Immature natural killer cell (primary cell): ENCODE data around the gene CDK14. TPM values are rescaled to one million over a fixed set of nuclear protein-coding genes. Genes with fewer than 3 reads are reported as not detected.

Source experiments
- DNase-seq, 3 donors: peaks; one replicate each; pipeline ENCODE4 v3.0.0; 2022; ENCODE audit warnings: mixed read lengths in 1 of 3
- H3K27ac Mint-ChIP-seq, 6 donors: one replicate each; pipeline ENCODE4 v1.8.0; 2020; ENCODE audit warnings: mixed read lengths in 6 of 6, mild to moderate bottlenecking in 5 of 6, inconsistent platforms in 4 of 6, moderate library complexity in 3 of 6
- H3K27me3 Mint-ChIP-seq, 3 donors: one replicate each; pipeline ENCODE4 v1.8.0; 2020 to 2021; ENCODE audit warnings: low read depth in 3 of 3, mild to moderate bottlenecking in 3 of 3, mixed read lengths in 3 of 3, moderate library complexity in 3 of 3, inconsistent platforms in 1 of 3
- H3K36me3 Mint-ChIP-seq, 3 donors: one replicate each; pipeline ENCODE4 v1.8.0; 2020; ENCODE audit warnings: mixed read lengths in 3 of 3, inconsistent platforms in 2 of 3, mild to moderate bottlenecking in 2 of 3
- H3K4me1 Mint-ChIP-seq, 2 donors: one replicate each; pipeline ENCODE4 v1.8.0; 2020; ENCODE audit warnings: inconsistent platforms in 2 of 2, mild to moderate bottlenecking in 2 of 2, mixed read lengths in 2 of 2, moderate library complexity in 1 of 2
- H3K4me3 Mint-ChIP-seq, 5 donors: one replicate each; pipeline ENCODE4 v1.8.0; 2020; ENCODE audit warnings: mild to moderate bottlenecking in 5 of 5, mixed read lengths in 5 of 5, inconsistent platforms in 3 of 5, moderate library complexity in 3 of 5
- H3K9me3 Mint-ChIP-seq, 6 donors: one replicate each; pipeline ENCODE4 v1.8.0; 2020; ENCODE audit warnings: mild to moderate bottlenecking in 6 of 6, mixed read lengths in 6 of 6, inconsistent platforms in 4 of 6, moderate library complexity in 3 of 6
- polyA plus RNA-seq, 3 donors: library from polyadenylated mRNA; unstranded; fragments of 300-500 nt; fragmentation: Illumina TruSeq; gene quantifications; one replicate each; pipeline ENCODE4 v1.2.3, GENCODE V29; 2021

Gene CDK14
- polyA plus RNA-seq, 3 donors from 2014 or later = 0.22 TPM; not detected in 2

DNA sequence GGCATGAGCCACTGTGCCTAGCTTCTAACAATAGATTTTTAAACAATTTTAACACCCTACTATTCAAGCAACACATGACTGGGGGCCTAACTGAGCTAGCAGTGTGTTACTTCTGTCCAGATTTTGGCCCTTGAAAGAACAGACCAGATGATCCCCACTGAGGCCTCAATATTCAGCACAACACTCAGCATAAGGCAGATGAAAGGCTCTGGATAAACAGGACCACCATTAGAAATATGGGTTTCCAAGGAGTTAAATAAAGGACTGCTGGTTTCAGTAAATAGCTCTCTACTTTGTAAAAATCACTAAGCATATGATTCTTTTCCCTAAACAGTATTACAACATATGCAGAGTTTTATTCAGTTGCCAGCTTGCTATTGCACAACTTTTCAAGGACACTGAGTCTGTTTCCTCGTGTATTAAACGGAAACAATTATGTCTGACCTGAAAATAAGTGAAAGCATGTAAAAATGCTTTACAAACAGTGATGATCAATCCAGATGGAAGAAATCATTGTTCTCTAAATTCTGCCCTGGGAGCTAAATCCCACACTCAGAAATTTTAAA lies 644.3 kb downstream of the CDK14 start:
- Mint-ChIP-seq H3K9me3 (peaks cover 0 to 6% (median under 1%) of the 10 kb centered on the region in 6 donors), H3K36me3 (no peaks in the 10 kb centered on the region), H3K4me3 (no peak overlapping the region), H3K4me1 (no peaks in the 10 kb centered on the region), H3K27ac (no peak overlapping the region), H3K27me3 (peaks cover 0 to 1% (median 0%) of the 10 kb centered on the region in 3 donors)
- DNase-seq = no peak

DNA sequence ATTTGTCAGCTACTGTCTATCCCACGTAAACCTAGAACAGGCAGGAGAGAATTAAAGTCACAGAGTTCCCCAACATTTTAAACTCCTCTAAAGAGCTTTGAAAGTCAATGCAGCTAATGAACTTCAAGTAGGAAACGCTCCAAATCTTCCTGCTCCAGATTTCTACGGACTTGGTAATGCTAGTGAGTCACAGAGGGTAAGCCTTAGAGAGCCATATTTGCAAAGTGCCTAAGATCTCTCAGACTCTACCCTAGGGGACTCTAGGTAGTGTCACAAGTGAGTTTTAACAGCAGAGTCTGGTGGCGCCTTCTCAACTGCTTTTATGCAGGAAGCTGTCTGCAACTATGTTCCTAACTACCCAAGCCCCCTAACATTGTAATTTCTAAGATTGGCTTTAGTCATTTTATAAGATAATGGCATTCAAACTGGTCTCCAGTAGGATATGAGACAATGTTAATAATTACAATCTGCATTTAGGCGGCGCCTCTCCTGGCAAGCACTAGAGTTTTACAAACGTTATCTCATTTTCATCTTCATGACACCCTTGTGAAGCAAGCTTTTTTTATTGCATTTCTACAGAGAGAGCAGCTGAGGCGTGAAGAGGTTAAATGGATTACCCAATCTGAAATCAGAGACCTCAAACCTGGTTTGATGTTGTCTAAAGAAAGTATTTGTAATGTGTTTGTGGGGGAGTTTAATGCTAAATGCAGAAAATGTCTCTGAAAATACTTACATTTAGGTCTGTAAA lies 646.1 kb downstream of the CDK14 start:
- peaks cover 0 to 6% (median under 1%) of the 10 kb centered on the region in 6 donors for H3K9me3 Mint-ChIP-seq
- no peak overlapping the region for H3K4me3 Mint-ChIP-seq
- no peak for DNase-seq
- H3K27ac Mint-ChIP-seq = no peak overlapping the region
- no peaks in the 10 kb centered on the region for H3K4me1 Mint-ChIP-seq
- peaks cover 0 to 1% (median 0%) of the 10 kb centered on the region in 3 donors for H3K27me3 Mint-ChIP-seq
- no peaks in the 10 kb centered on the region for H3K36me3 Mint-ChIP-seq

DNA sequence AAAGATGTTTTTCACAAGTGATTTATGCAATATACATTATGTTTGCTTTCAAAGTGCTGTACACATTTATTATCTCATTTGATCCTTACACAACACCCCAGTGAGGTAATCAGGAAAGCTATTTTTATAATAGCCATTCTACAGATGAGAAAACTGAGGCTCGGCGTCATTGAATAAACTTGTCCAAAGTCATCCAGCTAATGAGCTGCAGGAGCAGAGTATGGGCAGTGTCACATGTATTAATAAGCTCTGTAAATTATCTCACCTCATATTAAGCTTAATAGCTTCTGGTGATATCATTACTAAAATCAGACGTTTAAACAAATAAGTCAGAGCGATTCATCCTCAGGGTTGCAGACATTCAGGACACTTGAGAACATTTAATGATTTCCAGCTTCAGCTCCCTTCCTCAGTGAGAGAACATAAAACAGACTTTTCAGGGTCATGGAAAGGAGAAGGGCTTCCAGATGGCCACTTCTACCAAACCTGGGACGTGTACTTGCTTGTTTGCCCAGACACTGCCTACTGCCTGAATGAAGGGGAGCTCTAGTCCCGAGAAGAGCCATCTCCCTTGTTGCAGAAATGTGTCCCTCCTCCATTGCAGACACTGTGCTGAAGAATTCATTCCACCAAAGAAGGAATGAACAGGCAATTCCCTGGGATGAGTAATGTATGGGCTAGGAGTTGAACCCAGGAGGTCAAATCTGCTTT lies 647.6 kb downstream of the CDK14 start:
- no peaks in the 10 kb centered on the region for H3K4me1 Mint-ChIP-seq
- H3K9me3 Mint-ChIP-seq = peaks cover 0 to 11% (median under 1%) of the 10 kb centered on the region in 6 donors
- peaks cover 0 to 1% (median 0%) of the 10 kb centered on the region in 3 donors for H3K27me3 Mint-ChIP-seq
- no peak overlapping the region for H3K4me3 Mint-ChIP-seq
- H3K27ac Mint-ChIP-seq = no peak overlapping the region
- H3K36me3 Mint-ChIP-seq = no peaks in the 10 kb centered on the region
- no peak for DNase-seq

DNA sequence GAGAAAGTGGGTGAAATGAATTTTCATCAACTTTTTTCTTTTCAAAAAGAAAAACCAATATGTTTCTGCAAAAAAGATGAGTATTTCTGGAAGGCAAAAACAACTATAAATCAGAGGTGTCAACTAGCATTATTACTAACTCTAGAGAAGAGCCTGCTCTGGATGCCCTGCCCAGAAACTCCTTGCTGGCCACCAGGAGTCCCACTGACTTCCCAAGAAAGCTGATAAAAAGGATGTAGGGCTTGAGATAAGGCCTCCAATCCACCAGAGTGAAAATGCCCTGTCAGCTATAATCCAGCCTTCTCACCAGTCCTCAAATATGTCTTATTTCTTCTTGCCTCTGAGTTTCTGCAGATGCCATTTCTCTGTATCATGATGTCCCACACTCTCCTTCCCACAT lies 651.4 kb downstream of the CDK14 start:
- H3K9me3 Mint-ChIP-seq = peaks cover 0 to 11% (median 2%) of the 10 kb centered on the region in 6 donors
- no peak for DNase-seq
- H3K4me1 Mint-ChIP-seq = no peaks in the 10 kb centered on the region
- no peak overlapping the region for H3K4me3 Mint-ChIP-seq
- H3K27ac Mint-ChIP-seq = no peak overlapping the region
- H3K36me3 Mint-ChIP-seq = no peaks in the 10 kb centered on the region
- H3K27me3 Mint-ChIP-seq = no peaks in the 10 kb centered on the region

DNA sequence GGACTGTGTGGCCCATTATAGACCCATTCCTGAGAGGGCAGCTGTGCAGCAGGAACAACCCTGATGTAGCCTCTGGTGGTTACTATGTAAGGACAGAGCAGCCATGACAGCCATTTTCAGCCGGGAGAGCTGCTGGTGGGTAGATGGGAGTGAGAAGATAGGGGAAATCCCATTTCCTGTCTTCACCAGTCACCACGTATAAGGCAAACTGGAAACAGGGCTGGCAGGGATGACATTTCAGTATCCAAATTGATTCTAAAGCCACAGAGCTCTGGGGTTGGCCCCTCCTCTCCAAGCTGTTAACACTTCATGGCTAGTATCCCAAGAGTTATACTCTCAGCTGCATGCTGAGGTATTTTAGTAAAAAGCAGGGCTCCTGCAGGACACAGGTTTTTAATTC lies 652.9 kb downstream of the CDK14 start:
- Mint-ChIP-seq H3K4me1 (no peaks in the 10 kb centered on the region), H3K27me3 (peaks cover 0 to 2% (median 0%) of the 10 kb centered on the region in 3 donors), H3K4me3 (no peak overlapping the region)

DNA sequence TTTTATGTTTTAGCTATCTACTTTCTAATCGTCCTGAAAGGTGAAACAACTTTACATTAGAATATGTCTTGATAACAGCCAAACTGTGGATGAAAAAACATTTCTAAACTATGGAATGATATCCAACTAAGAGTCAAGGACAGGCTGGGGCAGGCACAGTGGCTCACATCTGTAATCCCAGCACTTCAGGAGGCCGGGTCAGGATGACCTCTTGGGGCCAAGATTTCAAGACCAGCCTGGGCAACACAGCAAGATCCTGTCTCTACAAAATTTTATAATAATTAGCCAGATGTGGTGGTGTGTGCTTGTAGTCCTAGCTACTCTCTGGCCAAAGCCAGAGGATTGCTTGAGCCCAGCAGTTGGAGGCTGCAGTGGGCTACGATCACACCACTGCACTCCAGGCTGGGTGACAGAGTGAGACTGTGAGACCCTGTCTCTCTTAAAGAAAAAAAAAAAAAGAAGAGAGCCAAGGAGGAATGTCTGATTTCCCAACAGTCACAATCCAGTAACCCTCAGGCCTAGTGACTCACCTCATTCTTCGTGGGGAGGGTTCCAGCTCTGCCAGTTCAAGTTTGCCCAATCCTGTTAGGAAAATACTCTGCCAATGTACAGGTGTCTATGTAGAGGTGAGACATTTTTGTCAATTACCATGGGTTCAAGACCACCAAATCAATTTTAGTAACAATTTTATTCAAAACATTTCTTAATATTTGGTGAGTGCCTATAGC lies 653.5 kb downstream of the CDK14 start:
- peaks cover 0 to 10% (median 5%) of the 10 kb centered on the region in 6 donors for H3K9me3 Mint-ChIP-seq
- no peaks in the 10 kb centered on the region for H3K36me3 Mint-ChIP-seq
- peaks cover 0 to 2% (median 0%) of the 10 kb centered on the region in 3 donors for H3K27me3 Mint-ChIP-seq
- H3K4me1 Mint-ChIP-seq = no peaks in the 10 kb centered on the region
- H3K4me3 Mint-ChIP-seq = no peak overlapping the region
- no peak overlapping the region for H3K27ac Mint-ChIP-seq
- DNase-seq = no peak

More for the DNA sequence above, 652.9 kb downstream of the CDK14 start:
- Mint-ChIP-seq H3K27ac (no peak overlapping the region), H3K9me3 (peaks cover 0 to 13% (median 5%) of the 10 kb centered on the region in 6 donors), H3K36me3 (no peaks in the 10 kb centered on the region)
- DNase-seq = no peak

DNA sequence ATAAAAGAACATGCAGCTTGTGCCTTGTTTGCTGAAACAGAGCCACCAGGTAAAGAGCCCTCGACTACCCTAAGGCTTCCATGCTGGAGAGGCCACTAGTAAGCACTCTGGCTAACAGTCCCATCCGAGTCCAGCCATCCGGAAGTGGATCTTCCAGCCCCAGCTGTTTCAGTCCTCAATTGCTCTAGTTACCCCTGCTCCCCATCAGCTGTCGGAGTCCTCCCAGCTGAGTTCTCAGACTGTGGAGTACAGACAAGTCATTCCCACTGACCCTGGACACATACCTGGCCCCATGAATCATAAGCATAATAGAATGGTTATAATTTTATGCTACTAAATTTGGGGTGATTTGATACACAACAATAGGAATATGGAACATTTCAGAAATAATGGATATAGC lies 654.6 kb downstream of the CDK14 start:
- H3K4me1 Mint-ChIP-seq = no peaks in the 10 kb centered on the region
- no peak overlapping the region for H3K4me3 Mint-ChIP-seq
- no peaks in the 10 kb centered on the region for H3K36me3 Mint-ChIP-seq
- DNase-seq = no peak
- peaks cover 0 to 2% (median 0%) of the 10 kb centered on the region in 3 donors for H3K27me3 Mint-ChIP-seq
- no peak overlapping the region for H3K27ac Mint-ChIP-seq
- peaks cover 0 to 10% (median 4%) of the 10 kb centered on the region in 6 donors for H3K9me3 Mint-ChIP-seq

DNA sequence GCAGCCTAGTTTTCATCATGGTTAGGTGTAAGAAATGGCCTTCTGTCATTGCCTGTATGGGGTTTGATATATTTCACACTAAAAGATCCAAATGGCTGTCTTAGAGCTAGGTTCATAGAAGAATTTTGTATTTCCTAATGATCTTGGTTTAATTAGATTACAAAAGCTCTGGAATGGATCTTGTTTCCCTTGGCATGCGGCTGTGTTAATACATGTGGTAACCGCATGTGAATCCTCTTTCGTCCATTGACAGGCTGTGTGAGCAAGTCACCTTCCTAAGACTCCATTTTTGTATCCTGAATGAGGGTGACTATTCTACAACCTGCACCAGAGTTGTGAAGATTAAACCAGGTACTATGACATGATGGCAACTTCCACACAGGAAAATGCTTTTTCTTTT lies 655.8 kb downstream of the CDK14 start:
- no peak overlapping the region for H3K27ac Mint-ChIP-seq
- DNase-seq = no peak
- no peaks in the 10 kb centered on the region for H3K4me1 Mint-ChIP-seq
- no peaks in the 10 kb centered on the region for H3K36me3 Mint-ChIP-seq
- peaks cover 0 to 15% (median 8%) of the 10 kb centered on the region in 6 donors for H3K9me3 Mint-ChIP-seq
- H3K4me3 Mint-ChIP-seq = no peak overlapping the region
- peaks cover 0 to 2% (median 0%) of the 10 kb centered on the region in 3 donors for H3K27me3 Mint-ChIP-seq

Other genes with a start within 250 kb of the CDK14 start
- 10 to 100 TPM; 18.7 to 31.3 (median 30.1) TPM for gene GTPBP10, start 249.6 kb upstream of the CDK14 start, polyA plus RNA-seq
- under 1 TPM in 2 of 3 donors, not detected in 1; 0.09 to 0.36 TPM for gene CLDN12, start 192.9 kb upstream of the CDK14 start, polyA plus RNA-seq
- not detected for gene PTTG1IP2, start 126.7 kb upstream of the CDK14 start, polyA plus RNA-seq